ENCODE measurements around the gene CHN1.

CHN1 gene

GRCh38 chr2:175003875-175004729, 1.1 kb downstream of the CHN1 start:
- no peaks in the 10 kb centered on the region for H3K9me2 ChIP-seq (replicated peaks; ENCODE audit: control insufficient read depth, low read length)
- no peaks in the 10 kb centered on the region for H4K20me1 ChIP-seq (ENCODE audit: control insufficient read depth, insufficient read depth, low read depth, low read length)
- no peak overlapping the region for H3K4me3 ChIP-seq (ENCODE audit: low read length)
- H3F3A ChIP-seq (ENCODE audit: control insufficient read depth, insufficient read depth), result no peaks in the 10 kb centered on the region
- no peaks in the 10 kb centered on the region for H3K9me3 ChIP-seq (ENCODE audit: control insufficient read depth, insufficient read depth, low read length)
- H3K4me1 ChIP-seq (ENCODE audit: control insufficient read depth, low read length), result peaks cover 5% of the 10 kb centered on the region
- H3K4me2 ChIP-seq (ENCODE audit: low read length), result no peak overlapping the region
- H3K27ac ChIP-seq (ENCODE audit: low read depth, low read length), result no peak overlapping the region
- peak; percentile 97; the same call in 1 of the 2 replicates for TF ChIP-seq EZH2phosphoT487 (IDR thresholded peaks at IDR 0.05; ENCODE audit: borderline replicate concordance, low read length)
- no peak for TF ChIP-seq CTCF (IDR thresholded peaks at IDR 0.05; ENCODE audit: low read depth, low read length, poor library complexity, severe bottlenecking)
- peaks cover 70% of the 10 kb centered on the region for H3K27me3 ChIP-seq (ENCODE audit: control insufficient read depth, low read length)
- H3K36me3 ChIP-seq (ENCODE audit: control insufficient read depth, low read length), result no peaks in the 10 kb centered on the region
- no peaks in the 10 kb centered on the region for H3K79me2 ChIP-seq (ENCODE audit: control insufficient read depth, low read length)

- no peaks in the 10 kb centered on the region for H3K36me3 ChIP-seq (ENCODE audit: control insufficient read depth, low read length)
- no peaks in the 10 kb centered on the region for H4K20me1 ChIP-seq (ENCODE audit: control insufficient read depth, insufficient read depth, low read depth, low read length)
- no peak for TF ChIP-seq CTCF (IDR thresholded peaks at IDR 0.05; ENCODE audit: low read depth, low read length, poor library complexity, severe bottlenecking)
- TF ChIP-seq EZH2phosphoT487 (IDR thresholded peaks at IDR 0.05; ENCODE audit: borderline replicate concordance, low read length), result no peak
- H3K4me1 ChIP-seq (ENCODE audit: control insufficient read depth, low read length), result peaks cover 5% of the 10 kb centered on the region
- peaks cover 62% of the 10 kb centered on the region for H3K27me3 ChIP-seq (ENCODE audit: control insufficient read depth, low read length)
- no peak overlapping the region for H3K4me3 ChIP-seq (ENCODE audit: low read length)
- H3K79me2 ChIP-seq (ENCODE audit: control insufficient read depth, low read length), result no peaks in the 10 kb centered on the region
- H3F3A ChIP-seq (ENCODE audit: control insufficient read depth, insufficient read depth), result no peaks in the 10 kb centered on the region
- no peaks in the 10 kb centered on the region for H3K9me3 ChIP-seq (ENCODE audit: control insufficient read depth, insufficient read depth, low read length)
- H3K4me2 ChIP-seq (ENCODE audit: low read length), result no peak overlapping the region
- no peak overlapping the region for H3K27ac ChIP-seq (ENCODE audit: low read depth, low read length)
- no peaks in the 10 kb centered on the region for H3K9me2 ChIP-seq (replicated peaks; ENCODE audit: control insufficient read depth, low read length)
These were observed 2.5 kb downstream of the CHN1 start for GRCh38 chr2:175002547-175003274.

- H3K36me3 ChIP-seq (ENCODE audit: control insufficient read depth, low read length), result no peaks in the 10 kb centered on the region
- no peaks in the 10 kb centered on the region for H3K9me2 ChIP-seq (replicated peaks; ENCODE audit: control insufficient read depth, low read length)
- no peaks in the 10 kb centered on the region for H3F3A ChIP-seq (ENCODE audit: control insufficient read depth, insufficient read depth)
- no peaks in the 10 kb centered on the region for H4K20me1 ChIP-seq (ENCODE audit: control insufficient read depth, insufficient read depth, low read depth, low read length)
- no peak for TF ChIP-seq EZH2phosphoT487 (IDR thresholded peaks at IDR 0.05; ENCODE audit: borderline replicate concordance, low read length)
- TF ChIP-seq CTCF (IDR thresholded peaks at IDR 0.05; ENCODE audit: low read depth, low read length, poor library complexity, severe bottlenecking), result no peak
- H3K9me3 ChIP-seq (ENCODE audit: control insufficient read depth, insufficient read depth, low read length), result no peaks in the 10 kb centered on the region
- H3K4me3 ChIP-seq (ENCODE audit: low read length), result no peak overlapping the region
- peaks cover 50% of the 10 kb centered on the region for H3K27me3 ChIP-seq (ENCODE audit: control insufficient read depth, low read length)
- peaks cover 5% of the 10 kb centered on the region for H3K4me1 ChIP-seq (ENCODE audit: control insufficient read depth, low read length)
- H3K4me2 ChIP-seq (ENCODE audit: low read length), result no peak overlapping the region
- no peak overlapping the region for H3K27ac ChIP-seq (ENCODE audit: low read depth, low read length)
- no peaks in the 10 kb centered on the region for H3K79me2 ChIP-seq (ENCODE audit: control insufficient read depth, low read length)
These were observed 3.6 kb downstream of the CHN1 start for GRCh38 chr2:175001566-175001965.
